H9 (cell line): ENCODE data around the gene NDUFAB1. TPM values are rescaled to one million over a fixed set of nuclear protein-coding genes. Genes with fewer than 3 reads are reported as not detected.

Experiments used
- DNase-seq: peaks from one replicate; pipeline ENCODE4 v3.0.0-alpha.2; 2017
- H2AFZ ChIP-seq: one replicate; pipeline ENCODE4 v1.6.1; 2013; ENCODE audit warnings: mild to moderate bottlenecking, low read length, control low read depth, moderate library complexity
- H2AK5ac ChIP-seq: 2 replicates; pipeline ENCODE4 v1.6.1; 2013; ENCODE audit warnings: low read length, control low read depth, mixed read lengths; ENCODE audit not compliant: insufficient read length
- H2BK120ac ChIP-seq: one replicate; pipeline ENCODE4 v1.6.1; 2013; ENCODE audit warnings: low read depth, mild to moderate bottlenecking, low read length, control low read depth, inconsistent platforms; ENCODE audit not compliant: poor library complexity, severe bottlenecking
- H2BK12ac ChIP-seq: 2 replicates; pipeline ENCODE4 v1.6.1; 2013; ENCODE audit warnings: low read length, control low read depth, mixed read lengths, low read depth; ENCODE audit not compliant: insufficient read length
- H2BK15ac ChIP-seq: 2 replicates; pipeline ENCODE4 v1.6.1; 2013; ENCODE audit warnings: low read depth, low read length, control low read depth
- H2BK20ac ChIP-seq: one replicate; pipeline ENCODE4 v1.6.1; 2013; ENCODE audit warnings: low read depth, mild to moderate bottlenecking, low read length, control low read depth, inconsistent platforms; ENCODE audit not compliant: poor library complexity, severe bottlenecking
- H2BK5ac ChIP-seq: 2 replicates; pipeline ENCODE4 v1.6.1; 2013; ENCODE audit warnings: low read length, control low read depth, mixed read lengths; ENCODE audit not compliant: insufficient read length
- H3K14ac ChIP-seq: 2 replicates; pipeline ENCODE4 v1.6.1; 2013; ENCODE audit warnings: low read length, control low read depth; ENCODE audit not compliant: insufficient read depth
- H3K18ac ChIP-seq: 2 replicates; pipeline ENCODE4 v1.6.1; 2013; ENCODE audit warnings: low read depth, mild to moderate bottlenecking, mixed read lengths, low read length, control low read depth; ENCODE audit not compliant: insufficient read length
- H3K23ac ChIP-seq: 2 replicates; pipeline ENCODE4 v1.6.1; 2013; ENCODE audit warnings: low read length, control low read depth, mixed read lengths, low read depth; ENCODE audit not compliant: insufficient read length
- H3K23me2 ChIP-seq: 2 replicates; pipeline ENCODE4 v1.6.1; 2013; ENCODE audit warnings: low read depth, mild to moderate bottlenecking, mixed read lengths, low read length, control low read depth; ENCODE audit not compliant: insufficient read length, poor library complexity, severe bottlenecking
- H3K27ac ChIP-seq: 2 replicates; pipeline ENCODE4 v1.5.1; 2013; ENCODE audit warnings: low read length, control low read depth, mixed read lengths, low read depth; ENCODE audit not compliant: insufficient read length
- H3K27me3 ChIP-seq: 2 replicates; pipeline ENCODE4 v1.6.1; 2013; ENCODE audit warnings: low read length, control low read depth, inconsistent platforms; ENCODE audit not compliant: insufficient read depth
- H3K4ac ChIP-seq: 2 replicates; pipeline ENCODE4 v1.6.1; 2013; ENCODE audit warnings: low read depth, mild to moderate bottlenecking, control low read depth, inconsistent platforms, low read length, moderate library complexity
- H3K4me1 ChIP-seq: 2 replicates; pipeline ENCODE4 v1.6.1; 2013; ENCODE audit warnings: low read length, control low read depth, inconsistent platforms; ENCODE audit not compliant: insufficient read depth
- H3K4me2 ChIP-seq: 2 replicates; pipeline ENCODE4 v1.6.1; 2013; ENCODE audit warnings: low read length, control low read depth, mixed read lengths; ENCODE audit not compliant: insufficient read length, insufficient read depth
- H3K56ac ChIP-seq: 2 replicates; pipeline ENCODE4 v1.6.1; 2013; ENCODE audit warnings: low read depth, mild to moderate bottlenecking, mixed read lengths, low read length, control low read depth; ENCODE audit not compliant: insufficient read length
- H3K79me1 ChIP-seq: 2 replicates; pipeline ENCODE4 v1.6.1; 2013; ENCODE audit warnings: low read depth, mild to moderate bottlenecking, moderate library complexity, low read length, control low read depth, inconsistent platforms; ENCODE audit not compliant: insufficient read depth, poor library complexity, severe bottlenecking
- H3K79me2 ChIP-seq: 2 replicates; pipeline ENCODE4 v1.6.1; 2013; ENCODE audit warnings: low read length, control low read depth, inconsistent platforms; ENCODE audit not compliant: insufficient read depth
- H3K9ac ChIP-seq: 2 replicates; pipeline ENCODE4 v1.6.1; 2013; ENCODE audit warnings: low read length, control low read depth, mixed read lengths; ENCODE audit not compliant: insufficient read length; ENCODE audit errors: extremely low read depth
- H3K9me3 ChIP-seq: one replicate; pipeline ENCODE4 v1.6.1; 2013; ENCODE audit warnings: low read depth, low read length, inconsistent platforms; ENCODE audit not compliant: control insufficient read depth
- H3T11ph ChIP-seq: one replicate; pipeline ENCODE4 v1.6.1; 2013; ENCODE audit warnings: mild to moderate bottlenecking, low read length, control low read depth, inconsistent platforms
- H4K20me1 ChIP-seq: one replicate; pipeline ENCODE4 v1.6.1; 2013; ENCODE audit not compliant: control insufficient read depth, insufficient read length, insufficient read depth
- H4K5ac ChIP-seq: 2 replicates; pipeline ENCODE4 v1.6.1; 2013; ENCODE audit warnings: low read depth, mild to moderate bottlenecking, mixed read lengths, low read length, control low read depth; ENCODE audit not compliant: insufficient read length
- H4K8ac ChIP-seq: replicated peaks from 2 replicates; pipeline ENCODE4 v1.6.1; 2013; ENCODE audit warnings: low read length, control low read depth, mixed read lengths, low read depth; ENCODE audit not compliant: insufficient read length
- H4K91ac ChIP-seq: 2 replicates; pipeline ENCODE4 v1.6.1; 2013; ENCODE audit warnings: low read depth, mild to moderate bottlenecking, moderate library complexity, mixed read lengths, low read length, control low read depth; ENCODE audit not compliant: insufficient read length
- H3K27ac Mint-ChIP-seq, 3 experiments: 2 replicates in 2 of 3; 3 replicates in 1 of 3; pipeline ENCODE4 v1.8.0; 2020 to 2021; ENCODE audit warnings: mixed read lengths in 3 of 3, mild to moderate bottlenecking in 1 of 3, moderate library complexity in 1 of 3
- H3K27me3 Mint-ChIP-seq: 2 replicates; pipeline ENCODE4 v1.8.0; 2021; ENCODE audit warnings: low read depth, mild to moderate bottlenecking, moderate library complexity, mixed read lengths
- H3K36me3 Mint-ChIP-seq, 3 experiments: 2 replicates in 2 of 3; 3 replicates in 1 of 3; pipeline ENCODE4 v1.8.0; 2020 to 2021; ENCODE audit warnings: low read depth in 3 of 3, mixed read lengths in 3 of 3; ENCODE audit not compliant: insufficient read depth in 1 of 3
- H3K4me1 Mint-ChIP-seq, 2 experiments: 2 replicates each; pipeline ENCODE4 v1.8.0; 2020; ENCODE audit warnings: mixed read lengths in 2 of 2
- H3K4me3 Mint-ChIP-seq, 2 experiments: 2 replicates in 1 of 2; 3 replicates in 1 of 2; pipeline ENCODE4 v1.8.0; 2020 to 2021; ENCODE audit warnings: mild to moderate bottlenecking in 2 of 2, mixed read lengths in 2 of 2, moderate library complexity in 1 of 2
- H3K9me3 Mint-ChIP-seq, 2 experiments: 2 replicates in 1 of 2; 3 replicates in 1 of 2; pipeline ENCODE4 v1.8.0; 2020; ENCODE audit warnings: mild to moderate bottlenecking in 2 of 2, mixed read lengths in 2 of 2, moderate library complexity in 1 of 2
- CTCF ChIP-seq: fragments of 200-600 bp; sonication (generic); conservative IDR thresholded peaks from 3 replicates; pipeline ENCODE4 v1.8.0; 2021; ENCODE audit warnings: antibody characterized with exemption, mild to moderate bottlenecking
- WGBS: extraction: QIAGEN DNeasy Blood & Tissue Kit; methylation state at CpG from one replicate; pipeline ENCODE4 v1.1.7; 2013; ENCODE audit warnings: missing lambda C conversion rate, low lambda C conversion rate, mixed read lengths; ENCODE audit not compliant: insufficient read length; ENCODE audit errors: extremely low coverage; 5-methylcytosine and 5-hydroxymethylcytosine counted together
- total RNA-seq: library from RNA; stranded (reverse); gene quantifications from 2 replicates; pipeline ENCODE4 v1.2.1, GENCODE V29; 2021

NDUFAB1 gene
- total RNA-seq, 1 experiment from 2014 or later, result 192 TPM

- no peak overlapping the region for H4K8ac ChIP-seq
- no peaks in the 10 kb centered on the region for H3K4me1 Mint-ChIP-seq
- no peaks in the 10 kb centered on the region for H3K79me2 ChIP-seq
- H4K20me1 ChIP-seq, result no peaks in the 10 kb centered on the region
- no peak overlapping the region for H4K91ac ChIP-seq
- H3K27ac Mint-ChIP-seq, result no peak overlapping the region
- H3K9ac ChIP-seq, result no peak overlapping the region
- no peaks in the 10 kb centered on the region for H3K27me3 Mint-ChIP-seq
- DNase-seq, result no peak
- H4K5ac ChIP-seq, result no peak overlapping the region
- H3K4me2 ChIP-seq, result no peak overlapping the region
- H2BK12ac ChIP-seq, result no peak overlapping the region
- H3K14ac ChIP-seq, result no peak overlapping the region
- no peak overlapping the region for H2BK120ac ChIP-seq
- no peaks in the 10 kb centered on the region for H3K79me1 ChIP-seq
- H2BK5ac ChIP-seq, result no peak overlapping the region
- no peak overlapping the region for H3T11ph ChIP-seq
- no peaks in the 10 kb centered on the region for H3K9me3 Mint-ChIP-seq
- no CpG with 5 or more reads among the region's 3 CpGs for WGBS
- H3K23ac ChIP-seq, result no peak overlapping the region
- no peak overlapping the region for H2BK20ac ChIP-seq
- H2AK5ac ChIP-seq, result no peak overlapping the region
- no peak overlapping the region for H3K4ac ChIP-seq
- H2AFZ ChIP-seq, result no peak overlapping the region
- no peak overlapping the region for H3K4me3 Mint-ChIP-seq
- H3K56ac ChIP-seq, result no peak overlapping the region
- H3K18ac ChIP-seq, result no peak overlapping the region
- no peaks in the 10 kb centered on the region for H3K23me2 ChIP-seq
- peaks cover 26 to 79% (median 52%) of the 10 kb centered on the region in 3 experiments; a peak in 6 of 7 replicates for H3K36me3 Mint-ChIP-seq
- no peak overlapping the region for H3K27ac ChIP-seq
- H2BK15ac ChIP-seq, result no peak overlapping the region
- no peaks in the 10 kb centered on the region for H3K4me1 ChIP-seq
- TF ChIP-seq CTCF, result no peak
- no peaks in the 10 kb centered on the region for H3K27me3 ChIP-seq
- H3K9me3 ChIP-seq, result no peaks in the 10 kb centered on the region
Measured at GRCh38 chr16:23537390-23537789, 58.7 kb downstream of the NDUFAB1 start.
